NK-92 treated with Interleukin-12 subunit alpha and Interleukin-12 subunit beta, amount 100 ng/mL, for 24 hours (cell line): ENCODE results near the gene BPIFA1.

ENCODE experiments used
- DNase-seq: peaks from one replicate; lab custom pipeline; 2025; lab: John Stamatoyannopoulos, UW

BPIFA1 gene

GRCh38 chr20:33240923-33241322 is 5.1 kb downstream of the BPIFA1 start:
- DNase-seq = no peak

- DNase-seq = no peak
These were observed 6.7 kb downstream of the BPIFA1 start for GRCh38 chr20:33242319-33243100.

GRCh38 chr20:33246077-33246476 is 10.3 kb downstream of the BPIFA1 start:
- no peak for DNase-seq

GRCh38 chr20:33249456-33249855 is 13.7 kb downstream of the BPIFA1 start:
- DNase-seq = no peak

- DNase-seq = no peak
These were observed 14.9 kb downstream of the BPIFA1 start for GRCh38 chr20:33250666-33251065.

- DNase-seq = no peak
These were observed 15.7 kb downstream of the BPIFA1 start for GRCh38 chr20:33251496-33251895.

- no peak for DNase-seq
These were observed 16.7 kb downstream of the BPIFA1 start for GRCh38 chr20:33252460-33252859.

GRCh38 chr20:33255005-33255404 is 19.2 kb downstream of the BPIFA1 start:
- no peak for DNase-seq

- DNase-seq = no peak
These were observed 21.4 kb downstream of the BPIFA1 start for GRCh38 chr20:33257237-33257636.

GRCh38 chr20:33259371-33259770 is 23.6 kb downstream of the BPIFA1 start:
- no peak for DNase-seq

GRCh38 chr20:33261465-33261864 is 25.7 kb downstream of the BPIFA1 start:
- no peak for DNase-seq

GRCh38 chr20:33262658-33263065 is 26.9 kb downstream of the BPIFA1 start:
- no peak for DNase-seq

- no peak for DNase-seq
These were observed 28.0 kb downstream of the BPIFA1 start for GRCh38 chr20:33263784-33264183.

- DNase-seq = no peak
These were observed 31.9 kb downstream of the BPIFA1 start for GRCh38 chr20:33267701-33268100.

- DNase-seq = no peak
These were observed 36.5 kb downstream of the BPIFA1 start for GRCh38 chr20:33272155-33272873.

GRCh38 chr20:33273117-33273851 is 37.5 kb downstream of the BPIFA1 start:
- no peak for DNase-seq

GRCh38 chr20:33275215-33275614 is 39.4 kb downstream of the BPIFA1 start:
- no peak for DNase-seq

- DNase-seq = no peak
These were observed 40.1 kb downstream of the BPIFA1 start for GRCh38 chr20:33275871-33276270.

GRCh38 chr20:33276303-33277113 is 40.7 kb downstream of the BPIFA1 start:
- DNase-seq = no peak

- no peak for DNase-seq
These were observed 42.0 kb downstream of the BPIFA1 start for GRCh38 chr20:33277471-33278441.

- no peak for DNase-seq
These were observed 42.9 kb downstream of the BPIFA1 start for GRCh38 chr20:33278700-33279099.
